ENCODE measurements around the gene NBAS. TPM values are rescaled to one million over a fixed set of nuclear protein-coding genes. Genes with fewer than 3 reads are reported as not detected.

NBAS gene
- total and polyA plus RNA-seq, 2 donors (not counting 1 experiment from before 2014, with no cell fraction given), result 27.0 to 124 TPM

DNA sequence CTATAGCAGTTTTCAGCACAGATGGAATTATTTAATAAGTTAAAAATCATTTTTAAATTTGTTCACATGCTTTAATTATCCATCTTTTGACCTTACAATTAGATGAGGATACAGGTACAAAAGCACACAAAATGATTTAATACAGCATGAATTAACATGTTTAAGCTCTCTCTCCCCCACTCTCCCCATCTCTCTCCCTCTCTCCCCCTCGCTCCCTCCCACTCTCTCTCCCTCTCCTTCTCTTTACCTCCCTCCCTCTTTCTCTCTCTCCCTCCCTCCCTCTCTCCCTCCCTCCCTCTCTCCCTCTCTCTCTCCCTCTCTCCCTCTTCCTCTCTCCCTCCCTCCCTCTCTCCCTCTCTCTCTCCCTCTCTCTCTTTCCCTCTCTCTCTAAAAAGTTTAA lies 7.6 kb downstream of the NBAS start:
- H3K4me2 ChIP-seq (ENCODE audit: extremely low read depth, insufficient read depth, low read length), result no peak overlapping the region
- no peak overlapping the region for H3K9ac ChIP-seq (ENCODE audit: insufficient read depth, low read length)
- H3K4me3 ChIP-seq (replicated peaks in 1 of 4; ENCODE audit: control extremely low read depth in 1 of 4, insufficient read depth in 1 of 4, low read depth in 3 of 4, low read length in 4 of 4), result no peak overlapping the region
- no peaks in the 10 kb centered on the region for H3K36me3 ChIP-seq (ENCODE audit: control insufficient read depth, insufficient read depth, low read length)
- TF ChIP-seq, protein P1, sequence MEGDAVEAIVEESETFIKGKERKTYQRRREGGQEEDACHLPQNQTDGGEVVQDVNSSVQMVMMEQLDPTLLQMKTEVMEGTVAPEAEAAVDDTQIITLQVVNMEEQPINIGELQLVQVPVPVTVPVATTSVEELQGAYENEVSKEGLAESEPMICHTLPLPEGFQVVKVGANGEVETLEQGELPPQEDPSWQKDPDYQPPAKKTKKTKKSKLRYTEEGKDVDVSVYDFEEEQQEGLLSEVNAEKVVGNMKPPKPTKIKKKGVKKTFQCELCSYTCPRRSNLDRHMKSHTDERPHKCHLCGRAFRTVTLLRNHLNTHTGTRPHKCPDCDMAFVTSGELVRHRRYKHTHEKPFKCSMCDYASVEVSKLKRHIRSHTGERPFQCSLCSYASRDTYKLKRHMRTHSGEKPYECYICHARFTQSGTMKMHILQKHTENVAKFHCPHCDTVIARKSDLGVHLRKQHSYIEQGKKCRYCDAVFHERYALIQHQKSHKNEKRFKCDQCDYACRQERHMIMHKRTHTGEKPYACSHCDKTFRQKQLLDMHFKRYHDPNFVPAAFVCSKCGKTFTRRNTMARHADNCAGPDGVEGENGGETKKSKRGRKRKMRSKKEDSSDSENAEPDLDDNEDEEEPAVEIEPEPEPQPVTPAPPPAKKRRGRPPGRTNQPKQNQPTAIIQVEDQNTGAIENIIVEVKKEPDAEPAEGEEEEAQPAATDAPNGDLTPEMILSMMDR (conservative IDR thresholded peaks at IDR 0.05 in 1 of 2, IDR thresholded peaks at IDR 0.05 in 1 of 2; ENCODE audit: low read depth in 1 of 2, low read length in 2 of 2), result no peak
- no peak for TF ChIP-seq EZH2 (IDR thresholded peaks at IDR 0.05; ENCODE audit: low read length, missing control alignments)
- no peaks in the 10 kb centered on the region for H4K20me1 ChIP-seq (ENCODE audit: control insufficient read depth, extremely low read depth, insufficient read depth, low read length)
- no peaks in the 10 kb centered on the region for H3K9me3 ChIP-seq (ENCODE audit: control insufficient read depth, insufficient read depth, low read depth, low read length)
- peak in 1 of 2 donors; percentile 2 for DNase-seq (ENCODE audit: low read depth in 2 of 2)
- no peaks in the 10 kb centered on the region for H3K27me3 ChIP-seq (ENCODE audit: control insufficient read depth, insufficient read depth, low read length)
- H3K4me1 ChIP-seq (ENCODE audit: control insufficient read depth, extremely low read depth, insufficient read depth, low read length), result no peaks in the 10 kb centered on the region
- no peak overlapping the region for H2AFZ ChIP-seq (ENCODE audit: low read length)
- peaks cover 15% of the 10 kb centered on the region for H3K79me2 ChIP-seq (ENCODE audit: control insufficient read depth, insufficient read depth, low read length)
- H3K27ac ChIP-seq (ENCODE audit: insufficient read depth, low read length), result no peak overlapping the region

DNA sequence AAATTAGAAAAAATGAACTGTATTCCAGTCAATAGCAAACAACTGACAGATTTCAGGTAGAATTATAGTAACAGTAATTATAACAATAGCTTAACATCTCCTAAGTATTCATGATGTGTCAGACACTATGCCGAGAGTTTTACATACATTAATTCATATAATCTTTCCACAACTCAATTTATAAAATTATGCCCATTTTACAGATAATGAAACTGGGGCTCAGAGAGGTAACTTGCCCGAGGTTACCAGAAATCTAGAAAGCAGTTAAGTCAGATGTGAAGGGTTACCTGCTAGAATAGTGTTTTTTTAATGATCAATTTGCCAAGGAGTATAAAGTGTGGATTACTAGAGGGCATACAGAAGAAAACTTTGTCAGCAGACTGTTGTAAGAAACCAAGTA lies 12.2 kb downstream of the NBAS start:
- H3K4me1 ChIP-seq (ENCODE audit: control insufficient read depth, extremely low read depth, insufficient read depth, low read length), result no peaks in the 10 kb centered on the region
- H3K36me3 ChIP-seq (ENCODE audit: control insufficient read depth, insufficient read depth, low read length), result no peaks in the 10 kb centered on the region
- H3K79me2 ChIP-seq (ENCODE audit: control insufficient read depth, insufficient read depth, low read length), result no peaks in the 10 kb centered on the region
- no peak overlapping the region for H3K27ac ChIP-seq (ENCODE audit: insufficient read depth, low read length)
- TF ChIP-seq, protein P1 (conservative IDR thresholded peaks at IDR 0.05 in 1 of 2, IDR thresholded peaks at IDR 0.05 in 1 of 2; ENCODE audit: low read depth in 1 of 2, low read length in 2 of 2), result no peak
- TF ChIP-seq EZH2 (IDR thresholded peaks at IDR 0.05; ENCODE audit: low read length, missing control alignments), result no peak
- no peaks in the 10 kb centered on the region for H3K27me3 ChIP-seq (ENCODE audit: control insufficient read depth, insufficient read depth, low read length)
- H3K4me3 ChIP-seq (replicated peaks in 1 of 4; ENCODE audit: control extremely low read depth in 1 of 4, insufficient read depth in 1 of 4, low read depth in 3 of 4, low read length in 4 of 4), result no peak overlapping the region
- no peak overlapping the region for H3K9ac ChIP-seq (ENCODE audit: insufficient read depth, low read length)
- H3K4me2 ChIP-seq (ENCODE audit: extremely low read depth, insufficient read depth, low read length), result no peak overlapping the region
- H4K20me1 ChIP-seq (ENCODE audit: control insufficient read depth, extremely low read depth, insufficient read depth, low read length), result no peaks in the 10 kb centered on the region
- no peak for DNase-seq (ENCODE audit: low read depth in 2 of 2)
- H3K9me3 ChIP-seq (ENCODE audit: control insufficient read depth, insufficient read depth, low read depth, low read length), result no peaks in the 10 kb centered on the region
- H2AFZ ChIP-seq (ENCODE audit: low read length), result no peak overlapping the region

DNA sequence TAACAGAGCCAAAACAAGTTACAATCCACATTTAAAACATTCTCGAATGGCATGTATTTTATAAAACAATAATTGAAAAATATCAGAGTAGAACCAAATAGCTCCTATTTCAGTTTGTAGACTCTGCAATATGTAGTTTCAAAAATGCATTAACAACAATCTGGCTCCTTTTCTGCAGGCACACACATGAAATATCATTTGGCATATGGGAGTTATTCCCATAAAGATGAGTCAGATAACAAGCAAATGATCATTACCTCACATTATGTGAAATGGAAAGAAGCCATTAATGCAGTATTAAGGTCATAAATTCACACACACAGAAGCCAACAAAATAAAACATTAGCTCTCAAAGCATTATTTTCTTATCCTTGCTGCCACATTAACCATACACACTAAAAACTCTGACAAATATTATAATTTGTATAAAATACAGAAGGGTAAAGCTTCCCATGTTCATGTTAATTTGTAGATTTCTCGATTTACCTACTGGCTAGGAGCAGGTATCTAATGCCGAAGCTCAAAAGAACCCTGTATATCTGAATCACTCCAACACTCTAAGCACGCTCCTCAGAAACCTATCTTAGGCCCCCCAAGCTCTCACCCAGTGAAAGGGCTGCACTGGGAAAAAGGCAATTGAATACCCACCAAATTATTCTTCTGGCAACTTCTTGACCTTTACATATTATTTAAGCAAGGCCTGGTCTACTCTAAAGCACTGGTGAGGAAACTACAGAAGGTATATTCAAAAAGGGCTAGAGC lies 13.8 kb downstream of the NBAS start:
- no peak overlapping the region for H3K27ac ChIP-seq (ENCODE audit: insufficient read depth, low read length)
- no peaks in the 10 kb centered on the region for H3K4me1 ChIP-seq (ENCODE audit: control insufficient read depth, extremely low read depth, insufficient read depth, low read length)
- TF ChIP-seq, protein P1 (conservative IDR thresholded peaks at IDR 0.05 in 1 of 2, IDR thresholded peaks at IDR 0.05 in 1 of 2; ENCODE audit: low read depth in 1 of 2, low read length in 2 of 2), result no peak
- TF ChIP-seq EZH2 (IDR thresholded peaks at IDR 0.05; ENCODE audit: low read length, missing control alignments), result no peak
- no peak overlapping the region for H3K4me3 ChIP-seq (replicated peaks in 1 of 4; ENCODE audit: control extremely low read depth in 1 of 4, insufficient read depth in 1 of 4, low read depth in 3 of 4, low read length in 4 of 4)
- H3K9me3 ChIP-seq (ENCODE audit: control insufficient read depth, insufficient read depth, low read depth, low read length), result no peaks in the 10 kb centered on the region
- H3K79me2 ChIP-seq (ENCODE audit: control insufficient read depth, insufficient read depth, low read length), result no peaks in the 10 kb centered on the region
- H3K4me2 ChIP-seq (ENCODE audit: extremely low read depth, insufficient read depth, low read length), result no peak overlapping the region
- no peak overlapping the region for H2AFZ ChIP-seq (ENCODE audit: low read length)
- no peaks in the 10 kb centered on the region for H3K36me3 ChIP-seq (ENCODE audit: control insufficient read depth, insufficient read depth, low read length)
- H3K27me3 ChIP-seq (ENCODE audit: control insufficient read depth, insufficient read depth, low read length), result no peaks in the 10 kb centered on the region
- no peaks in the 10 kb centered on the region for H4K20me1 ChIP-seq (ENCODE audit: control insufficient read depth, extremely low read depth, insufficient read depth, low read length)
- peak in 1 of 2 donors; percentile 39 for DNase-seq (ENCODE audit: low read depth in 2 of 2)
- no peak overlapping the region for H3K9ac ChIP-seq (ENCODE audit: insufficient read depth, low read length)
